ENCODE measurements around the gene MAD1L1. TPM values are rescaled to one million over a fixed set of nuclear protein-coding genes. Genes with fewer than 3 reads are reported as not detected.

The MAD1L1 gene
- total and polyA plus RNA-seq, 2 of the 13 experiments (the other 11 are each of a cell fraction or from before 2014, with no cell fraction given) = 17.4 to 64.7 TPM

- no peaks in the 10 kb centered on the region; a peak in 1 of 5 replicates for H3K27me3 ChIP-seq (ENCODE audit: control insufficient read depth in 1 of 2, insufficient read depth in 2 of 2, low read length in 2 of 2)
- H3K4me3 ChIP-seq (replicated peaks in 1 of 3; ENCODE audit: insufficient read depth in 1 of 3, low read depth in 2 of 3, low read length in 3 of 3) = no peak overlapping the region
- H4K20me1 ChIP-seq (ENCODE audit: insufficient read depth, low read length) = no peaks in the 10 kb centered on the region
- 91% methylated on average over 9 of the region's 9 CpGs for WGBS (ENCODE audit: low lambda C conversion rate)
- H3K9me3 ChIP-seq (ENCODE audit: low read length) = no peaks in the 10 kb centered on the region
- BruUV-seq (replicated peaks) = no TSS peak
- CTCF ChIA-PET (ENCODE audit: low intra/inter-chr PET ratio, low total read pairs) = no interaction called here
- H2AFZ ChIP-seq (ENCODE audit: low read length) = no peak overlapping the region
- peaks cover 10% of the 10 kb centered on the region for H3K4me1 ChIP-seq (ENCODE audit: insufficient read depth, low read length)
- TF ChIP-seq TIGD3 (CRISPR knock-in tag; IDR thresholded peaks at IDR 0.05; ENCODE audit: borderline replicate concordance) = no peak
- no peak for TF ChIP-seq ZNF180 (CRISPR knock-in tag; IDR thresholded peaks at IDR 0.05; ENCODE audit: borderline replicate concordance, low read depth)
- TF ChIP-seq TMF1 (CRISPR knock-in tag; IDR thresholded peaks at IDR 0.05; ENCODE audit: low read depth) = no peak
- no peak for TF ChIP-seq KAT7 (CRISPR knock-in tag; IDR thresholded peaks at IDR 0.05; ENCODE audit: borderline replicate concordance)
- TF ChIP-seq AGO1 (IDR thresholded peaks at IDR 0.05; ENCODE audit: low read depth, low read length, poor library complexity, severe bottlenecking) = no peak
- TF ChIP-seq POGZ (CRISPR knock-in tag; IDR thresholded peaks at IDR 0.05) = no peak
- TF ChIP-seq JUND (CRISPR knock-in tag; IDR thresholded peaks at IDR 0.05) = no peak
- no peak for TF ChIP-seq ZNF12 (CRISPR knock-in tag; IDR thresholded peaks at IDR 0.05)
- TF ChIP-seq, protein P1, sequence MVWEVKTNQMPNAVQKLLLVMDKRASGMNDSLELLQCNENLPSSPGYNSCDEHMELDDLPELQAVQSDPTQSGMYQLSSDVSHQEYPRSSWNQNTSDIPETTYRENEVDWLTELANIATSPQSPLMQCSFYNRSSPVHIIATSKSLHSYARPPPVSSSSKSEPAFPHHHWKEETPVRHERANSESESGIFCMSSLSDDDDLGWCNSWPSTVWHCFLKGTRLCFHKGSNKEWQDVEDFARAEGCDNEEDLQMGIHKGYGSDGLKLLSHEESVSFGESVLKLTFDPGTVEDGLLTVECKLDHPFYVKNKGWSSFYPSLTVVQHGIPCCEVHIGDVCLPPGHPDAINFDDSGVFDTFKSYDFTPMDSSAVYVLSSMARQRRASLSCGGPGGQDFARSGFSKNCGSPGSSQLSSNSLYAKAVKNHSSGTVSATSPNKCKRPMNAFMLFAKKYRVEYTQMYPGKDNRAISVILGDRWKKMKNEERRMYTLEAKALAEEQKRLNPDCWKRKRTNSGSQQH (CRISPR knock-in tag; IDR thresholded peaks at IDR 0.05; ENCODE audit: low read depth) = no peak
- TF ChIP-seq ZBTB21 (CRISPR knock-in tag; IDR thresholded peaks at IDR 0.05) = no peak
- TF ChIP-seq, protein P2, sequence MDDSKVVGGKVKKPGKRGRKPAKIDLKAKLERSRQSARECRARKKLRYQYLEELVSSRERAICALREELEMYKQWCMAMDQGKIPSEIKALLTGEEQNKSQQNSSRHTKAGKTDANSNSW (CRISPR knock-in tag; IDR thresholded peaks at IDR 0.05; ENCODE audit: borderline replicate concordance) = no peak
- no peak for TF ChIP-seq MXD4 (CRISPR knock-in tag; IDR thresholded peaks at IDR 0.05)
- TF ChIP-seq HDAC1 (CRISPR knock-in tag; IDR thresholded peaks at IDR 0.05) = no peak
- TF ChIP-seq HMGA1 (CRISPR knock-in tag; conservative IDR thresholded peaks at IDR 0.05) = no peak
- DNase-seq (ENCODE audit: low spot score) = no peak
- no peak for ATAC-seq
- no peaks in the 10 kb centered on the region for H3K36me3 ChIP-seq (replicated peaks in 1 of 2; ENCODE audit: control insufficient read depth in 1 of 2, insufficient read depth in 2 of 2, low read length in 2 of 2)
- in situ Hi-C loops (cut with HindIII; ENCODE audit: extremely low pct_ligation_motif_present, low pct_unique_long_range_greater_than_20kb) (no loop called here), intact Hi-C loops (cut with micrococcal nuclease; ENCODE audit: unreplicated experiment) (no loop called here)
- no peak overlapping the region for H3K27ac ChIP-seq (ENCODE audit: extremely low read length, insufficient read depth, low read length)
- H3K79me2 ChIP-seq (ENCODE audit: insufficient read depth, low read length) = no peaks in the 10 kb centered on the region
- no peak overlapping the region for H3K4me2 ChIP-seq (ENCODE audit: low read depth, low read length)
- H3K9ac ChIP-seq (ENCODE audit: insufficient read depth, low read depth, low read length) = no peak overlapping the region
- POLR2A ChIA-PET = no interaction called here
- no peak for FAIRE-seq
Observed at GRCh38 chr7:1862560-1862959, 370.2 kb downstream of the MAD1L1 start.

Measured in HepG2 (cell line).